IMR-90 (cell line): Measurements from ENCODE around the gene FAT1. TPM values are rescaled to one million over a fixed set of nuclear protein-coding genes. Genes with fewer than 3 reads are reported as not detected.

Experiments
- ATAC-seq: fragments of 200-7000 bp; cut with Tn5 transposase; 2 replicates; pipeline ENCODE4 v1.9.1; 2020; ENCODE audit warnings: low read depth, mild to moderate bottlenecking, moderate library complexity
- BruUV-seq: library from RNA; stranded (reverse); fragments of 400-500 nt; replicated peaks from 2 replicates; lab custom pipeline; 2021; lab: Mats Ljungman, UMichigan
- CTCF ChIA-PET: fragments of 300-600 bp; formaldehyde crosslinking; extraction: SDS; loops from one replicate; lab custom pipeline; 2021; ENCODE audit warnings: antibody characterized with exemption; lab: Yijun Ruan, JAX
- POLR2A ChIA-PET: fragments of 300-600 bp; sonication (Branson Sonifier 250); formaldehyde crosslinking; loops from one replicate; lab custom pipeline; 2022; ENCODE audit warnings: antibody characterized with exemption; ENCODE audit not compliant: unreplicated experiment; lab: Charles Lee
- DNase-seq: peaks from one replicate; pipeline ENCODE4 v3.0.0; 2013
- H2AFZ ChIP-seq: replicated peaks from 2 replicates; pipeline ENCODE3; 2013; ENCODE audit warnings: low read length, mild to moderate bottlenecking; ENCODE audit not compliant: poor library complexity
- H2AK5ac ChIP-seq: 2 replicates; pipeline ENCODE4 v1.6.1; 2013; ENCODE audit warnings: low read depth, low read length, inconsistent platforms
- H2AK9ac ChIP-seq: replicated peaks from 2 replicates; pipeline ENCODE3; 2013; ENCODE audit warnings: mild to moderate bottlenecking, low read depth, low read length, moderate library complexity; ENCODE audit not compliant: poor library complexity
- H2BK120ac ChIP-seq: 2 replicates; pipeline ENCODE4 v1.6.1; 2013; ENCODE audit warnings: low read depth, low read length, inconsistent platforms
- H2BK15ac ChIP-seq: 3 replicates; pipeline ENCODE4 v1.6.1; 2013; ENCODE audit warnings: low read depth, low read length, inconsistent platforms
- H2BK20ac ChIP-seq: 2 replicates; pipeline ENCODE4 v1.6.1; 2013; ENCODE audit warnings: low read depth, mild to moderate bottlenecking, inconsistent platforms, low read length, moderate library complexity
- H2BK5ac ChIP-seq: 2 replicates; pipeline ENCODE4 v1.6.1; 2013; ENCODE audit warnings: mild to moderate bottlenecking, low read depth, low read length, inconsistent platforms; ENCODE audit not compliant: poor library complexity, severe bottlenecking
- H3K14ac ChIP-seq: replicated peaks from 2 replicates; pipeline ENCODE4 v1.6.1; 2013; ENCODE audit warnings: low read depth, low read length, inconsistent platforms
- H3K18ac ChIP-seq: 2 replicates; pipeline ENCODE4 v1.6.1; 2013; ENCODE audit warnings: low read depth, low read length, control low read depth
- H3K23ac ChIP-seq: 2 replicates; pipeline ENCODE4 v1.6.1; 2013; ENCODE audit warnings: low read depth, low read length, inconsistent platforms
- H3K27ac ChIP-seq: 2 replicates; pipeline ENCODE4 v1.5.1; 2013; ENCODE audit warnings: mild to moderate bottlenecking, control low read depth, low read length; ENCODE audit not compliant: insufficient read depth
- H3K27me3 ChIP-seq: 2 replicates; pipeline ENCODE4 v1.6.1; 2013; ENCODE audit warnings: low read length; ENCODE audit not compliant: control insufficient read depth, insufficient read depth
- H3K36me3 ChIP-seq: 2 replicates; pipeline ENCODE4 v1.6.1; 2013; ENCODE audit warnings: low read length, mixed read lengths; ENCODE audit not compliant: control insufficient read depth, insufficient read depth
- H3K4ac ChIP-seq: 2 replicates; pipeline ENCODE4 v1.6.1; 2013; ENCODE audit warnings: low read depth, low read length, inconsistent platforms
- H3K4me1 ChIP-seq: 2 replicates; pipeline ENCODE4 v1.6.1; 2013; ENCODE audit warnings: low read length, mixed read lengths; ENCODE audit not compliant: control insufficient read depth, insufficient read depth
- H3K4me2 ChIP-seq: 2 replicates; pipeline ENCODE4 v1.6.1; 2013; ENCODE audit warnings: low read depth, mild to moderate bottlenecking, control low read depth, low read length, moderate library complexity
- H3K4me3 ChIP-seq: 2 replicates; pipeline ENCODE4 v1.5.1; 2013; ENCODE audit warnings: low read depth, mild to moderate bottlenecking, control low read depth, low read length, moderate library complexity; ENCODE audit not compliant: insufficient read depth
- H3K56ac ChIP-seq: 2 replicates; pipeline ENCODE4 v1.6.1; 2013; ENCODE audit warnings: low read length, inconsistent platforms; ENCODE audit not compliant: insufficient read depth; ENCODE audit errors: extremely low read depth
- H3K79me1 ChIP-seq, 2 experiments: 2 replicates each; pipeline ENCODE4 v1.6.1; 2013; ENCODE audit warnings: low read length in 2 of 2, inconsistent platforms in 1 of 2, low read depth in 1 of 2
- H3K9ac ChIP-seq: 2 replicates; pipeline ENCODE4 v1.6.1; 2013; ENCODE audit warnings: low read depth, low read length, control low read depth
- H3K9me1 ChIP-seq: 2 replicates; pipeline ENCODE4 v1.6.1; 2013; ENCODE audit warnings: low read length, inconsistent platforms; ENCODE audit not compliant: insufficient read depth
- H3K9me3 ChIP-seq: 2 replicates; pipeline ENCODE4 v1.6.1; 2013; ENCODE audit warnings: low read length; ENCODE audit not compliant: control insufficient read depth, insufficient read depth
- H4K20me1 ChIP-seq: 2 replicates; pipeline ENCODE4 v1.6.1; 2013; ENCODE audit warnings: low read length, inconsistent platforms; ENCODE audit not compliant: insufficient read depth
- H4K5ac ChIP-seq: 2 replicates; pipeline ENCODE4 v1.6.1; 2013; ENCODE audit warnings: mild to moderate bottlenecking, low read depth, low read length, control low read depth
- H4K8ac ChIP-seq, 2 experiments: 2 replicates each; pipeline ENCODE4 v1.6.1; 2013; ENCODE audit warnings: low read depth in 2 of 2, low read length in 2 of 2, control low read depth in 1 of 2, inconsistent platforms in 1 of 2
- H4K91ac ChIP-seq: 2 replicates; pipeline ENCODE4 v1.6.1; 2013; ENCODE audit warnings: low read depth, low read length, inconsistent platforms; ENCODE audit not compliant: insufficient read depth
- BHLHE40 ChIP-seq: fragments of 150-350 bp; IDR thresholded peaks from 2 replicates; pipeline ENCODE4 v1.6.1; 2016; ENCODE audit warnings: mild to moderate bottlenecking, low read depth, low read length
- CEBPB ChIP-seq: IDR thresholded peaks from 2 replicates; pipeline ENCODE4 v1.6.1; 2012; ENCODE audit warnings: low read depth, low read length, improper control_type of control experiment
- CHD1 ChIP-seq: IDR thresholded peaks from 2 replicates; pipeline ENCODE4 v1.6.1; 2012; ENCODE audit warnings: low read depth, low read length, improper control_type of control experiment
- CTCF ChIP-seq: conservative IDR thresholded peaks from 2 replicates; pipeline ENCODE4 v1.5.1; 2012; ENCODE audit warnings: mild to moderate bottlenecking, low read depth, low read length, improper control_type of control experiment
- FOS ChIP-seq: fragments of 150-350 bp; IDR thresholded peaks from 2 replicates; pipeline ENCODE4 v1.6.1; 2016; ENCODE audit warnings: low read depth, low read length
- MAFK ChIP-seq: IDR thresholded peaks from 2 replicates; pipeline ENCODE4 v1.6.1; 2012; ENCODE audit warnings: low read depth, low read length, improper control_type of control experiment
- MAZ ChIP-seq: IDR thresholded peaks from 2 replicates; pipeline ENCODE4 v1.6.1; 2012; ENCODE audit warnings: low read depth, mild to moderate bottlenecking, low read length, improper control_type of control experiment, moderate library complexity, borderline replicate concordance
- MXI1 ChIP-seq: IDR thresholded peaks from 2 replicates; pipeline ENCODE4 v1.6.1; 2012; ENCODE audit warnings: low read depth, mild to moderate bottlenecking, low read length, moderate library complexity, borderline replicate concordance
- NFE2L2 ChIP-seq: fragments of 150-350 bp; IDR thresholded peaks from 2 replicates; pipeline ENCODE4 v1.6.1; 2016; ENCODE audit warnings: low read depth, mild to moderate bottlenecking, low read length
- POLR2A ChIP-seq: IDR thresholded peaks from 2 replicates; pipeline ENCODE4 v1.6.1; 2012; ENCODE audit warnings: mild to moderate bottlenecking, low read depth, low read length
- RAD21 ChIP-seq: IDR thresholded peaks from 2 replicates; pipeline ENCODE4 v1.6.1; 2012; ENCODE audit warnings: low read length, improper control_type of control experiment
- RCOR1 ChIP-seq: IDR thresholded peaks from 2 replicates; pipeline ENCODE4 v1.6.1; 2012; ENCODE audit warnings: mild to moderate bottlenecking, low read length, improper control_type of control experiment; ENCODE audit not compliant: insufficient replicate concordance
- RFX5 ChIP-seq: IDR thresholded peaks from 2 replicates; pipeline ENCODE4 v1.8.0; 2012; ENCODE audit warnings: low read depth, mild to moderate bottlenecking, low read length, moderate library complexity
- SMC3 ChIP-seq: fragments of 150-350 bp; IDR thresholded peaks from 2 replicates; pipeline ENCODE4 v1.6.1; 2016; ENCODE audit warnings: low read depth, mild to moderate bottlenecking, antibody characterized with exemption, low read length, moderate library complexity
- USF2 ChIP-seq: fragments of 150-350 bp; IDR thresholded peaks from 2 replicates; pipeline ENCODE4 v1.6.1; 2017; ENCODE audit warnings: mild to moderate bottlenecking, antibody characterized with exemption, low read length, low read depth
- WGBS, 2 experiments: methylation state at CpG; one replicate each; pipeline versions ENCODE4 v1.1.5 to v1.1.7; 2013; ENCODE audit warnings: missing lambda C conversion rate in 2 of 2; ENCODE audit not compliant: insufficient read length in 1 of 2; ENCODE audit errors: extremely low coverage in 2 of 2; 5-methylcytosine and 5-hydroxymethylcytosine counted together
- dilution Hi-C: fragments of 300-500 bp; cut with HindIII; formaldehyde crosslinking; loops from one replicate; pipeline ENCODE4 v1.14.3; 2018; ENCODE audit warnings: low sequenced_read_pairs; ENCODE audit not compliant: unreplicated experiment
- in situ Hi-C: fragments of 300-500 bp; cut with MboI; formaldehyde crosslinking; loops from 3 replicates; pipeline ENCODE4 v1.14.3; 2019; ENCODE audit warnings: low sequenced_read_pairs, inconsistent platforms, mixed read lengths
- intact Hi-C: fragments of 100-400 bp; cut with micrococcal nuclease; formaldehyde crosslinking; loops from 2 replicates; pipeline ENCODE4 v1.10.0; 2022
- polyA plus RNA-seq, 3 experiments: library from polyadenylated mRNA; depleted of rRNA; stranded (reverse); fragments of >200 nt; gene quantifications; 2 replicates each; pipeline ENCODE4 v1.2.3, GENCODE V29; 2012; ENCODE audit warnings: low replicate concordance in 1 of 3
- total RNA-seq: library from RNA; depleted of rRNA; stranded (reverse); fragments of >200 nt; gene quantifications from 2 replicates; pipeline ENCODE4 v1.2.3, GENCODE V29; 2012
- TF ChIP-seq, protein P1 (sequence below): fragments of 150-350 bp; IDR thresholded peaks from 2 replicates; pipeline ENCODE4 v1.6.1; 2016; ENCODE audit warnings: low read depth, mild to moderate bottlenecking, low read length, moderate library complexity, borderline replicate concordance

The FAT1 gene
- total and polyA plus RNA-seq, 2 of the 4 experiments (the other 2 are of a cell fraction): 156 to 519 TPM

GRCh38 chr4:186658657-186659056 is 65.0 kb downstream of the FAT1 start:
- Histone ChIP-seq H4K8ac (no peak overlapping the region), H2AK9ac (no peak overlapping the region), H3K27me3 (no peaks in the 10 kb centered on the region), H2BK5ac (no peak overlapping the region), H3K4me1 (peaks cover 6% of the 10 kb centered on the region), H4K20me1 (peaks cover 82% of the 10 kb centered on the region), H2BK15ac (no peak overlapping the region), H4K91ac (no peak overlapping the region), H2AK5ac (no peak overlapping the region), H3K4me2 (no peak overlapping the region), H2BK120ac (no peak overlapping the region), H2AFZ (no peak overlapping the region), H3K36me3 (peaks cover 59% of the 10 kb centered on the region), H3K9me1 (peaks cover 32% of the 10 kb centered on the region), H3K4ac (no peak overlapping the region), H3K79me1 (peaks cover 37 to 87% of the 10 kb centered on the region in 2 experiments), H3K23ac (no peak overlapping the region), H4K5ac (no peak overlapping the region), H3K9me3 (no peaks in the 10 kb centered on the region), H3K4me3 (no peak overlapping the region), H3K56ac (no peak overlapping the region), H3K9ac (no peak overlapping the region), H2BK20ac (no peak overlapping the region), H3K14ac (no peak overlapping the region; the same call in 1 of the 2 replicates), H3K18ac (no peak overlapping the region), H3K27ac (no peak overlapping the region)
- intact Hi-C loops: no loop called here
- in situ Hi-C loops: no loop called here
- POLR2A ChIA-PET: interaction anchor here (0.6 kb wide), 1 partner anchor 49 kb away, joined by 3 read pairs; no protein-coding TSS in a partner anchor
- CTCF ChIA-PET: no interaction called here
- no TSS peak for BruUV-seq
- WGBS, 2 experiments: 95% methylated on average over 7 of the region's 20 CpGs; no CpG with 5 or more reads in 1 of the 2 experiments
- DNase-seq (no peak), ATAC-seq (no peak)
- TF ChIP-seq SMC3 (no peak), MXI1 (no peak), CHD1 (no peak), POLR2A (no peak), BHLHE40 (no peak), NFE2L2 (no peak), USF2 (no peak), MAZ (no peak), RCOR1 (no peak), RFX5 (no peak), FOS (no peak), CEBPB (no peak), MAFK (no peak), CTCF (no peak), RAD21 (no peak)
- TF ChIP-seq, protein P1, sequence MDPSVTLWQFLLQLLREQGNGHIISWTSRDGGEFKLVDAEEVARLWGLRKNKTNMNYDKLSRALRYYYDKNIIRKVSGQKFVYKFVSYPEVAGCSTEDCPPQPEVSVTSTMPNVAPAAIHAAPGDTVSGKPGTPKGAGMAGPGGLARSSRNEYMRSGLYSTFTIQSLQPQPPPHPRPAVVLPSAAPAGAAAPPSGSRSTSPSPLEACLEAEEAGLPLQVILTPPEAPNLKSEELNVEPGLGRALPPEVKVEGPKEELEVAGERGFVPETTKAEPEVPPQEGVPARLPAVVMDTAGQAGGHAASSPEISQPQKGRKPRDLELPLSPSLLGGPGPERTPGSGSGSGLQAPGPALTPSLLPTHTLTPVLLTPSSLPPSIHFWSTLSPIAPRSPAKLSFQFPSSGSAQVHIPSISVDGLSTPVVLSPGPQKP: no peak
- dilution Hi-C loops: no loop called here
